Activated CD4-positive, alpha-beta T cell treated with anti-CD3 and anti-CD28 coated beads for 24 hours (primary cell): ENCODE measurements around the gene CNDP1.

Experiments used
- DNase-seq, 2 donors: peaks; one replicate each; pipeline ENCODE4 v3.0.0-alpha.2; 2020; ENCODE audit warnings: low read depth in 2 of 2

The CNDP1 gene

DNA sequence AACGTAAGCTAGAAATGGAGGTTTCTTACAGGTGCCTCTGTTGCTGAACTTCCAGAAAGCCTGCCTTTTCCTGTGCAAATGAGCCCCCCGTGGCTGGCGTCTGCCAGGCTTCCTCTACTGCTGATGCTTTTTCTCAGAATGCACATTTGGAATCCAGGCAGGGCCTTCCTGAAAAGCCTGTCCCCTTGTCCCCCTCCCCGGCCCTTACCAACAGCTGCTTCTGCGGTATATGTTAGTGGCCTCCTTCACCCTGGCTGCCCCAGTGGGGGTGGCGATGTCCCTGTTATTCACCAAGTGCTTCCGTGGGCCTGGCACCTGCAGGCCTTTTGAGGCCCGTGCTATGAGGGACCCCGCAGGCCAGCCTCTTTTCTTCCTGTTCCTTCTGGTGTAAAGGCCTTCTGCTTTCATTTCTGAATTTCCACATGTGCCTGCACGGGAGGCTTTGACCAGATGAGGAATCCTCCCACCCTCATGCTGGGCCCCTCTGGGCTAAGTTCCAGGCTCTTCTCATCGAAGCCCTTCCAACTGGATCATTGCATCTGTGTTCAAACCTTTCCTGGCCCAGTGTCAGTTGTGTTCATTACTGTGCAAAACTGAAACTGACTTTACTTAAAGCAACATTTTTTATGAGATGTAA lies 27.7 kb upstream of the CNDP1 start:
- no peak for DNase-seq

- DNase-seq, result no peak
Observed at GRCh38 chr18:74507097-74507881, 27.0 kb upstream of the CNDP1 start.

- no peak for DNase-seq
Observed at GRCh38 chr18:74507927-74508326, 26.4 kb upstream of the CNDP1 start.

DNA sequence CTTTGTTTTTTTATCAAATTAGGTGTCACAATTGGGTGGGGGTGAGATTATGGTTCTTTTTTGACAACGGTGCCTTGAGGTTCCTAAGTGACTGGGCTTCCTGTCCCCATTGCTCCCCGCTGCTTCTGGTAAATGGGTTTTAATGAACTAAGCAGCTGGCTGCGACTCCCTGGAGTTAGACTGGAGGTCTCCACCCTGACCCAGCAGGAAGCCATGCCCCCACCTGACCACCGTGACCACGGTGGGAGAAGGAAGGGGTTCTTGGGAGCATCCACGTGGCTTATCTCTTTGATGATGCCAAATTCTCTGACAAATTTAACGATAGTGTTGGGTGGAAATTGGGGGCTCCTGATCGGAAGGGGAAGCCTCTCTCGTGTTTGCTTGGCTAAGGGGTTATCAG lies 25.9 kb upstream of the CNDP1 start:
- DNase-seq, result no peak

DNA sequence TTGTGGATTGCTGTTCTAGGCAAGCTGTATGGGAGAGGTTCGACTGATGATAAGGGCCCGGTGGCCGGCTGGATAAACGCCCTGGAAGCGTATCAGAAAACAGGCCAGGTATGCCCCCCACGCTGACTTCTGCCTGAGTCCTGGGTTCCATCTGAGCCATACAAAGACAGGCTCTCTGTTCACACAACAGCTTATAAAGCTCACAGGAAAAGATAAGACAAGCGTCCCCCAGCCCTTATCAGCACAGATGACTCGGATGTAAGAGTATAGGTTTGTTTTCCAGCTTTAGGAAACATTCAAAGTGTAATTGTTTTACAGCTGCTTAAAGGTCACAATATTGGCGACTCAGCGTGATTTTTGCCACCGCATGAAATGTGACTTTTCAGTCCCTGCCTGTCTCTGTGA lies 25.5 kb upstream of the CNDP1 start:
- no peak for DNase-seq

- DNase-seq, result no peak
Observed at GRCh38 chr18:74509856-74510769, 24.2 kb upstream of the CNDP1 start.

DNA sequence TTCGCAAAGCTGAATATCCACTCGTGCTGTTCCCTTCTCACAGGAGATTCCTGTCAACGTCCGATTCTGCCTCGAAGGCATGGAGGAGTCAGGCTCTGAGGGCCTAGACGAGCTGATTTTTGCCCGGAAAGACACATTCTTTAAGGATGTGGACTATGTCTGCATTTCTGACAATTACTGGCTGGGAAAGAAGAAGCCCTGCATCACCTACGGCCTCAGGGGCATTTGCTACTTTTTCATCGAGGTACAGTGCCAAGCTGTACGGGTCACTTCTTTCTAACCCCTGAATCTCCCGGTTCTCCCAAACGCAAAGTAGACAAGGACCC lies 23.6 kb upstream of the CNDP1 start:
- no peak for DNase-seq

DNA sequence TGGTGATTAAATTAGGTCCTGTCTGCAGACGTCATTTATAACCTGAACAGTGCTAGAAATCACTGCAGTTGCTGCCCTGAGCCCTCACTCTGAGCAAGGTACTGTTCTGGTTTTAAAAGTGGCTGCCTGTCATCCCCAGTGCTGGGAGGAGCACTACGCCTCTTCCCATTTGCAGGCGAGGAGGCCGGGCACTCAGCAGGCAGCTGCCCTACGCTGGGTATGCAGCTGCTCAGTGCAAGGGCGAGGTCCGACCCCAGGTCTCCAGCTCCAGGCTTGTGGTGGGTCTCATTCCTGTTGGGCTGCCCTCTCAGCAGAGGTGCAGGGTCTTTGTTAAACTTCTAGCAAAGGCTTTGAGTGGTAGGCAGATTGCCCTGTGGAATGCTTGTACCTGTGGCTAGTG lies 22.5 kb upstream of the CNDP1 start:
- no peak for DNase-seq

GRCh38 chr18:74512321-74513053 lies 21.8 kb upstream of the CNDP1 start:
- no peak for DNase-seq

- DNase-seq, result no peak
Observed at GRCh38 chr18:74513149-74513882, 21.0 kb upstream of the CNDP1 start.

- no peak for DNase-seq
Observed at GRCh38 chr18:74513883-74514205, 20.5 kb upstream of the CNDP1 start.

GRCh38 chr18:74514860-74515495 lies 19.3 kb upstream of the CNDP1 start:
- DNase-seq, result no peak

DNA sequence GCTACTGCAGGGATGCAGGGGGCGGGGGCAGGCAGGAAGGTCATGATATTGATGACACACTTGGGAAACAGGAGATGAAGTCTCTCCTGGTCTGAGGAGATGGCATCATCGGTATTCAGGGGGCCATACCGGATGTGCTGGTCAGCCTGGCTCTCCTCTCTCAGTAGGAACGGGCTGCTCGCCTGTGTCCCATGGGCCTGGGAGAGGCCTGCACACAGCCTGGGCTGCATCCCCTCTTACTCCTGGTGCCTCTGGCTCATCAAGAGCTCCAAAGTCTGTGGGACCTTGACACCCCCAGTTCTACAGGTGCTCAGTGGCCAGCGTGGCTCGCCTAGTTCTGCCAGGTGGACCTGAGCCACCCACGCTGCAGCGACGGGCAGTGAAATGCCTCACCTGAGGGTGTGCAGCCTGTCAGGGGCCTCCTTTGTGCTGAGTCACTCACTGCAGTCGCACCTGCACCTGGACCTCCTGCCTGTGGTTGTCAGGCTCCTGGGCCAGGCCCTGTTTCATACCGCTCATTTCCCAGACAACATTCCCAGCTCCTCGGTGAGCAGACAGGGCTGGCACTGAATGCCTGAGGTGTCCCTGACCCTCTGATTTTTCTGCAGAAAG lies 18.6 kb upstream of the CNDP1 start:
- no peak for DNase-seq

DNA sequence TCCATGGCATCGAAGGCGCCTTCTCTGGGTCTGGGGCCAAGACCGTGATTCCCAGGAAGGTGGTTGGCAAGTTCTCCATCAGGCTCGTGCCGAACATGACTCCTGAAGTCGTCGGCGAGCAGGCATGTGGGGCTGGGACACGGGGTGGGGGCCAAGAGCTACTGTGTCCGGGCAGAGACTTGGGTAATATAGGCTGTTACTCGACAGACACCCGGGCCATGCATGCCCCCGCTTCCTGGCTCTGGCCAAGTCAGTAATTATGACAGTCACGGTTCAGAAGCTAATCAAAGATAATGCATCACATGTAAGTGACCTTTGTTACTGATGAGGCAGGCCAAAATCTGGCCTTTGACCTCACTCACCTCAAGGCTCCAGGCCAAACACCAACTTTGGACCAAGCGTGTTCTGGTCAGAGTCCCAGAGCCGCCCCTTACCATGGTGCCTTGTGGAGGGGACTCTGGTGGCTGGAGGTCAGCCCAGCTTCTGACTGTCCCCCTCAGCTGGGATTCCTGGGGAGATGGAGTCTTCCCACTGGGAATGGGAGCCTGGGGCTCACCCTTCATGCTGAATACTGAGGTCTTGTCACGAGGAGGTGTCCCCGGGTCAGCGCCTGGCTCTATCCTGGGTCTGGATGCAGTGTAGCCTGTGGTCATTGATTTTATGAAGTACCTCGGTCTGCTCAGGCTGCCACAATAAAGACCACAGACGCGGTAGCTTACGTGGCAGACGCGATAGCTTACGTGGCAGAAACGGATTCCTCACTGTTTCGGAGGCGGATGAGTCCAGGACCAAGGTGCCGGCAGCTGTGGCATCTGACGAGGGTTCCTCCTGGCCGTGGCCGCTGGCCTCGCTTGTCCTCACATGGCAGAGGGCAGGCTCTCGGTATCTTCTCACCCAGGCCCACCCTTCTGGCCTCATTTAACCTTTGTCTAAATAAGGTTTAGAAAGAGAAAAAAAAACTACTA lies 17.7 kb upstream of the CNDP1 start:
- no peak for DNase-seq

DNA sequence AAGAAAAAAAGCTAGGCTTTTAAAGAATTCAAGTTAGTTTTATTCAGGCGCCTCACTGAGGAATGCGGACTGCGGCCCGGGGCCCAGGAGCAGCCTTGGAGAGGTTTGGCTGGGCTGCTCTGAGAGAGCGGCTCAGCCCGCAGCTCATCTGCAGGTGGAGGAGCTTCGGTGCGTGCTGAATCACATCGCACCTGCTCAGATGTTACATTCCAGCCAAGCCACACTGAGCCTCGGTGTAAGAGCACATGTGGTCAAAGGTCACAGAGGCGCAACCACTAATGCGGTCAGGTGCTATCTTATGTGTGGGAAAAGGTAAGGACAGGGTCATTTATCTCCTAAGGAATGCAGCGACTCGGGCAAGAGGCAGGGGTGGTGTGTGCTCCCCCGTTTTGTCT lies 17.1 kb upstream of the CNDP1 start:
- no peak for DNase-seq

- no peak for DNase-seq
Observed at GRCh38 chr18:74518456-74519295, 15.6 kb upstream of the CNDP1 start.

- no peak for DNase-seq
Observed at GRCh38 chr18:74519320-74520095, 14.8 kb upstream of the CNDP1 start.
